HG03039 (cell line): Measurements from ENCODE around the gene HIRA.

Experiments
- ATAC-seq: cut with Tn5 transposase; IDR thresholded peaks from one replicate; pipeline ENCODE4 v1.9.1; 2021; ENCODE audit warnings: mild to moderate bottlenecking, moderate library complexity; ENCODE audit not compliant: unreplicated experiment

Gene HIRA

DNA sequence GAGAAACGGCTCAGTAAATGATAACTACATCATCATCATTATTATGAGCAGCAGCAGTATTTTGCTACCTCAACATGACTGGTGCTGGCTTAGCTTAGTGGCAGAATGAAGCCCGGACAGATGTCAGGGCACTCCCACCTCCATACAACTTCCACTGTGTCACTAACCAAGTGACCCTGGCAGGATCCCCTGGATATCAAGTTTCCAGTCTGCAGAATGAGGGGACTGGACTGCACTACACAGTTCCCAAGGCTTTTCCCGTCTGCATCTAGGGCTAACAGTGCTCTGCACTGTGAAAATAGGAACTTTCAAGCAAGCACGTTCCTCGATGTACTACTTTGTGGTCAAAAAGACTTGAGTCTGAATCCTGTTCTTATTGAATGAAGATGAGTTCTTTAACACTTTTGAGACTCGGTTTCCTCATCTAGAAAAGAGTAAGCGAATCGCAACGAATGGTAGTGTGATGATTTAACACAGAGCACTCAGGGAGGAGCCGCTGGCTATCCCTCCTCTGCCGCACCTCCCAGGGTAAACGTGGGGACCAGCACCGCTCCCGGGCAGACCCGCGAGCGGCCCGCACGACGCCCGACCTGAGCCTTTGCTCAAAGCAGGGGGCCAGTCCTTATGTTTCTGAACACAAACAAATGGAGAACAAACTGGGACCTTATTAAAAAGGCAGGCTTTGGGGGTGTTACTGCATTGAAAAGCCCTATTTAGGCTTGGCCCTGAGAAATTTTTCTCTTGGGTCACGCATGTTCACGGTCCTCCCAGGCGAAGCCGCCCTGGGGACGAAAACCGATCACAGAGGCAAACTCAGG is 140.9 kb downstream of the HIRA start:
- no peak for ATAC-seq

DNA sequence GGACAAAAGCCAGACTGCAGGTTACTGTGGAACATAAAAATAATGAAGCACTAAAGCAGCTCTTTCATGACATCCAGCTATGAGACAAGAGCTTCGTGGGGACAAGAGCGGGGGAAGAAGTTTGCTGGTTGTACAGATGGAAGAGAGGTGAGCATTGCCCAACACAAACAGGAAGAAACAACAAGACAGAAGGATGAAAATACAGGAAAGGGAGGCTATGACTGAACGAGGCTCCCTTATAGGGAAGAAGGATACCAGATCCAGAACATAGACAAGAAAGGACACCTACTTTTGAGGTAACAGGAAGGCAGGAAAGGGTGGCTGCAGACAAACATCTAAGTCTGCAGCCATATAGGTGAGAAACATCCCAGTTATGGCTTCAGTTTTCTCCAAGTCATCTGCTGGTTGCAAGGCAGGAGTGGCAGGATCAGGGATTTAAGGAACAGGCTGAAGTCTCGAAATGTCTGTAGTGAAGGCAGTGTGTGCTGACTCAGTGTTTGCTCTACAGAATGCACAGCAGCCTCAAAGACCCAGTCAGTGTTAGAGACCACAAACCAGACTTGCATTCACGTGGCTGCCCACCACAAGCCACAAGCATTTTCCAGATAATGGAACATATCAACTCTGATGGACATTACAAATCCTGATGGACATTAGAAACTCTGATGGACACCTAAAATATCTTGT is 141.9 kb downstream of the HIRA start:
- ATAC-seq = no peak

DNA sequence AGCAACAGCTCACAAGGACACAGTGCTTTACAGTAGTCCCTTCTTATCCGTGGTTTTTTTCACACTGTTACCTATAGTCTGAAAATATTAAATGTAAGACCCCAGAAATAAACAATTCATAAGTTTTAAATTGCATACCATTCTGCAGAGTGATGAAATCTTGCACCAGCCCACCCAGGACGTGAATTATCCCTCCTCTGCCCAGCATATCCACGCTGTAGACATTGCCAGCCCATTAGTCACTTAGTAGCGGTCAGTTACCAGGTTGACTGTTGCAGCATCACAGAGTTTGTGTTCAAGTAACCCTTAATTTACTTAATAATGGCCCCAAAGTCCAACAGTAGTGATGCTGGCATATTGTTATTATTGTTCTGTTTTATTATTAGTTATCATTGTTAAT is 143.6 kb downstream of the HIRA start:
- no peak for ATAC-seq

DNA sequence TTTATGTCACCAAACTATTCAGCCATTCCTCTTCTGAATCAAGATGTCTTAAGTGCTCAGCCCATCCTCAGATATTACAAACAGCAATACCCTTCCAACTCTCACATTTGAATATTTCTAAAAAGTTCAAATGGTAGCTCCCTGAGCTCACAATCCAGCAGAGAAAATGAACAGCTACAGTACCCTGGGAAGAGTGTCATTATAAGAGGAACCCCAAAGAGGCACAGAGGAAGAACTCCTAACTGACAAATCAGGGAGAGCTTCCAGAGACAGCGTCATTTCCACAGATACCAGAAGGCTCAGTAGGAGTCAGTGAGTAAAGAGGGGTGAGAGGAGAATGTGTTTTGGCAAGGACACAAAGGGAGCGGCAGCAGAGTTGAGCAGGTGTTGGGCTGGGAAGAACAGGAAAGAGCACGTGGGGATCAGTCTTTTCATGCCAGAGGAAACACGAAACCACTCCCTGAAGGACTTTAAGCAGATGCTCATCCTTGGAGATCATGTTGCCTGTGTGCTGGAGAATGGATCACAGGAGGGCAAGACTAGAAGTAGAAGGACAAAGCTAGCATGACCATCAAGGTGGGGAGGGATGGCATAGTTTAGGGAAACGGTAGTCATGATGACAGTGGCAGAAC is 144.3 kb downstream of the HIRA start:
- no peak for ATAC-seq

DNA sequence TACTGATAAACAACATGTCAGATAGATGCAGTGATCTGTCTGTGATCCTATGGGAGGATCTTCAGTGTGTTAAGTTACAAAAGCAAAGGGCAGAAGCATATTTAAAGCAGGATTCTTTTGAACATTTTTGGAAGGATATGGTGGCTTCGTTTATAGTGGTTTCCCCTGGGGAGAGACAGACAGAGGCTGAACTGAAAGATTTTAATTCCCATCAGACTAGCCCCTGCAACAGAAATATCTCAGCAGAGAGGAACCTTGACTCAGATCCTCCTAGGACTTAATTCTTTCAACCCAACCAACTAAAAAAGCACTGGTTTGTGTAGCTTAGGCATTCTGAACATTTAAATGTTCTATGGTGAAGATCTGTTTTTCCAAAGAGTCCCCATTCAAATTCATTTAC is 145.7 kb downstream of the HIRA start:
- no peak for ATAC-seq
